ENCODE results near the gene CLSTN2.

Gene CLSTN2

GRCh38 chr3:140273542-140274195, 338.7 kb downstream of the CLSTN2 start:
- DNase-seq (ENCODE audit: low read depth in 3 of 3, low spot score in 1 of 3) = no peak

GRCh38 chr3:140274429-140274828, 339.4 kb downstream of the CLSTN2 start:
- no peak for DNase-seq (ENCODE audit: low read depth in 3 of 3, low spot score in 1 of 3)

GRCh38 chr3:140276703-140277102, 341.7 kb downstream of the CLSTN2 start:
- no peak for DNase-seq (ENCODE audit: low read depth in 3 of 3, low spot score in 1 of 3)

- no peak for DNase-seq (ENCODE audit: low read depth in 3 of 3, low spot score in 1 of 3)
Observed at GRCh38 chr3:140277886-140278285, 342.9 kb downstream of the CLSTN2 start.

GRCh38 chr3:140284372-140284771, 349.4 kb downstream of the CLSTN2 start:
- DNase-seq (ENCODE audit: low read depth in 3 of 3, low spot score in 1 of 3) = no peak

- DNase-seq (ENCODE audit: low read depth in 3 of 3, low spot score in 1 of 3) = no peak
Observed at GRCh38 chr3:140285380-140285779, 350.4 kb downstream of the CLSTN2 start.

GRCh38 chr3:140288595-140288994, 353.6 kb downstream of the CLSTN2 start:
- DNase-seq (ENCODE audit: low read depth in 3 of 3, low spot score in 1 of 3) = no peak

GRCh38 chr3:140290105-140290504, 355.1 kb downstream of the CLSTN2 start:
- no peak for DNase-seq (ENCODE audit: low read depth in 3 of 3, low spot score in 1 of 3)

- no peak for DNase-seq (ENCODE audit: low read depth in 3 of 3, low spot score in 1 of 3)
Observed at GRCh38 chr3:140292170-140292569, 357.2 kb downstream of the CLSTN2 start.

- DNase-seq (ENCODE audit: low read depth in 3 of 3, low spot score in 1 of 3) = no peak
Observed at GRCh38 chr3:140292684-140293083, 357.7 kb downstream of the CLSTN2 start.

- no peak for DNase-seq (ENCODE audit: low read depth in 3 of 3, low spot score in 1 of 3)
Observed at GRCh38 chr3:140294058-140294457, 359.1 kb downstream of the CLSTN2 start.

GRCh38 chr3:140296796-140297352, 361.9 kb downstream of the CLSTN2 start:
- DNase-seq (ENCODE audit: low read depth in 3 of 3, low spot score in 1 of 3) = no peak

GRCh38 chr3:140298043-140298442, 363.1 kb downstream of the CLSTN2 start:
- no peak for DNase-seq (ENCODE audit: low read depth in 3 of 3, low spot score in 1 of 3)

- DNase-seq (ENCODE audit: low read depth in 3 of 3, low spot score in 1 of 3) = no peak
Observed at GRCh38 chr3:140298569-140299070, 363.6 kb downstream of the CLSTN2 start.

- DNase-seq (ENCODE audit: low read depth in 3 of 3, low spot score in 1 of 3) = no peak
Observed at GRCh38 chr3:140303875-140304274, 368.9 kb downstream of the CLSTN2 start.

- no peak for DNase-seq (ENCODE audit: low read depth in 3 of 3, low spot score in 1 of 3)
Observed at GRCh38 chr3:140308535-140308934, 373.6 kb downstream of the CLSTN2 start.

- DNase-seq (ENCODE audit: low read depth in 3 of 3, low spot score in 1 of 3) = no peak
Observed at GRCh38 chr3:140311428-140311827, 376.4 kb downstream of the CLSTN2 start.

- DNase-seq (ENCODE audit: low read depth in 3 of 3, low spot score in 1 of 3) = no peak
Observed at GRCh38 chr3:140315955-140316354, 381.0 kb downstream of the CLSTN2 start.

GRCh38 chr3:140316466-140316865, 381.5 kb downstream of the CLSTN2 start:
- no peak for DNase-seq (ENCODE audit: low read depth in 3 of 3, low spot score in 1 of 3)

- DNase-seq (ENCODE audit: low read depth in 3 of 3, low spot score in 1 of 3) = no peak
Observed at GRCh38 chr3:140316868-140317400, 381.9 kb downstream of the CLSTN2 start.

- no peak for DNase-seq (ENCODE audit: low read depth in 3 of 3, low spot score in 1 of 3)
Observed at GRCh38 chr3:140319739-140320138, 384.8 kb downstream of the CLSTN2 start.

GRCh38 chr3:140323561-140323960, 388.6 kb downstream of the CLSTN2 start:
- no peak for DNase-seq (ENCODE audit: low read depth in 3 of 3, low spot score in 1 of 3)

- DNase-seq (ENCODE audit: low read depth in 3 of 3, low spot score in 1 of 3) = no peak
Observed at GRCh38 chr3:140332131-140332530, 397.1 kb downstream of the CLSTN2 start.

Data from stimulated activated CD4-positive, alpha-beta T cell treated with anti-CD3 and anti-CD28 coated beads, TNF-alpha, amount 100 ng/mL, for 1 hour (primary cell).